Activated CD4-positive, CD25-positive, alpha-beta regulatory T cell treated with anti-CD3 and anti-CD28 coated beads, Interleukin-2, amount 50 U/mL, for 72 hours (primary cell): Measurements from ENCODE around the gene HMCN2.

Experiments used
- DNase-seq: peaks from one replicate; pipeline ENCODE4 v3.0.0; 2021

The HMCN2 gene

GRCh38 chr9:130309689-130310455, 44.3 kb downstream of the HMCN2 start:
- DNase-seq: no peak

DNA sequence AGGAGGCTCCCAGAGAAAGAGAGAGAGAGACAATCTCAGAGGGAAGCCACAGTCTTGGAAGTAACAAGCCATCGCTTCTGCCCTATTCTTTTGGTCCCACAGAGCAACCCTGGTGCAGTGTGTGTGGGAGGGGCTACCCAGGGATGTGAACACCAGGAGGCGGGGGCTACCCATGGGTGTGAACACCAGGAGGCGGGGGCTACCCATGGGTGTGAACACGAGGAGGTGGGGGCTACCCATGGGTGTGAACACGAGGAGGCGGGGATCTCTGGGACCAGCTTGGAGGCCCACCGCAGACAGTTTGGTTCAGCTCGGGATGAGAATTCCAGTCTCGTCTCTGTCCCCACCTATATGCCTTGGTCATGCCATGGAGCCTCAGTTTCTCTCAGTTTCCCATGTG, 44.9 kb downstream of the HMCN2 start:
- DNase-seq: no peak

DNA sequence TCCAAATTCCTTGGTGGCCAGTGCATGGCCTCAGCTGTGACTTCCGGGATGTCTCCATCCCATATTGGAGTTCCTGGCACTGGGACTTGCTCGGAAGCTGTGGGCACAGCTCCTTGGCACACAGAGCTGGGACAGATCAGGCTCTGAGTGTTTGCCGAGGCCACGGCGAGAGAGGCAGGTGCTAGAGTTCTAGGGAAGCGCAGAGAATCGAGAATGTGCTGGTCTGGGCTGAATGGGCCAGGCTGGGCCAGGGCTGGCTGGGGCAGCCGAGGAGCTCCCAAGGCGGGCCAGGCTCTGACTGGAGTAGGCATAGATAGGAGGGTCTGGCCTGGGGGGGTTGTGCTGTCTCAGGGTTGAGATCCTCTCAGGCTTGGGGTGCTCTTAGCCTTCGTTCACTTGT, 45.4 kb downstream of the HMCN2 start:
- no peak for DNase-seq

DNA sequence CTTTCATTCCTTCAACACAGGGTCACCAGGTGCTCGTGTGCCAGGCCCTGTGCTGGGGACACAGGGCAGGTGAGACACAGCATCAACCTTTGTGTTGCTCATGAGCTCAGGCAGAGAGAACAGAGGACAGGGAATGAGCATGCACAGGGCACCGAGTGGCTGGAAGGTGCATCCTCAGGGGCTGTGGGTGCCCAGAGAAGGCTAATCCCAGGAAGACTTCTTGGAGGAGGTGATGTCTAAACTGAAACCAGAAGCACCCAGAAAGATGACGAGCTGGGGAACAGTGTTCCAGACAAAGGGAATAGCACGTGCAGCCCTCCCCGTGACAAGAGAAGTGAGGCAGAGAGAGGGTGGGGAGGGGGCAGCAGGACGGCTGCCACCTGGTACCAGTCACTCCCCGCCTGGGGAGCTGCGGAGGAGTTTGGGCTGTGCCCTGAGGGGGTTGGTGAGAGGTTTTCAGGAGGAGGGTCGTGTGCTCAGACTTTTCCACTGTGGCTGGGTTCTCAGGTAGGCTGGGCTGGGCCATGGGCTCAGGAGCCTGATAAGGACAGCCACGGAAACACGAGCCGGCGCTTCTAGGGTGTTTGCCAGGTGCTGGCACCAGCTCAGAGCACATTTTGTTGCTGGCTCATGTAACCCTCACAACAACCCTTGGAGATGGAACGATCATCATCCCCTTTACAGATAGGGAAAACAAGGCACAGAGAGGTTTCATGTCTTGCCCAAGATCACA, 46.0 kb downstream of the HMCN2 start:
- no peak for DNase-seq

DNA sequence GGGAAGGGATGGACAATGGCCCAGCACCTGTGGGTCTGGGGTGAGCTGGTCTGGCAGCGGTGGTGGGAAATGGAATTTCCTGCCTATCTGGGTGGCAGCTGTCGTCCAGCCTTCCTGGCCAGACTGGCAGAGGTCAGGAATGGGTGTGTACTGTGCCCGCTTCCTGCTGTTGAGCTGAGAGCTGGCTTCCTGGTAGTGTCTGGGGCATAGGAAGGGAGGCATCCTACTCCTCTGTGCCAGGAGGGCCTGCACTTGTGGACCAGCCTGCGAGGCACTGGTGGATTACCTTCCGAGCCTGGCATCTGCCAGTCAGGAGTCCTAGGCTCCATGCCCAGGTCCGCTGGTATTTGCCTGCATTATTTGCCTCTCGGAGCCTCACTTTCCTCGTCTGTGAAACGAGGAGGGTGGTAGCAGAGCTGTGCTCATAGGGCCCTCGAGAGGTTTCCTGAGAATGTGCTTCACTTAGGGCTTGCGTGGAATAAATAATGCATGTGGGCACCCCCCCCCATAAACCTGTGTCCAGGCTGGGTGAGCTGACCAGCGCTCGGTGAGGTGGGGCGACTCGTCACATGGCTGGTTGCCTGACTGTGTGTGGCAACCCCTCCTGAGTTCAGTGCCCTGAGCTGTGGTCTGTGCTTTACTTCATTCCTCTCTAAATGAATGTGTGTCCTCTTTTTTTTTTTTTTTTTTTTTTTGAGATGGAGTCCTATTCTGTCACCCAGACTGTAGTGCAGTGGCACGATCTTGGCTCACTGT, 47.7 kb downstream of the HMCN2 start:
- no peak for DNase-seq

DNA sequence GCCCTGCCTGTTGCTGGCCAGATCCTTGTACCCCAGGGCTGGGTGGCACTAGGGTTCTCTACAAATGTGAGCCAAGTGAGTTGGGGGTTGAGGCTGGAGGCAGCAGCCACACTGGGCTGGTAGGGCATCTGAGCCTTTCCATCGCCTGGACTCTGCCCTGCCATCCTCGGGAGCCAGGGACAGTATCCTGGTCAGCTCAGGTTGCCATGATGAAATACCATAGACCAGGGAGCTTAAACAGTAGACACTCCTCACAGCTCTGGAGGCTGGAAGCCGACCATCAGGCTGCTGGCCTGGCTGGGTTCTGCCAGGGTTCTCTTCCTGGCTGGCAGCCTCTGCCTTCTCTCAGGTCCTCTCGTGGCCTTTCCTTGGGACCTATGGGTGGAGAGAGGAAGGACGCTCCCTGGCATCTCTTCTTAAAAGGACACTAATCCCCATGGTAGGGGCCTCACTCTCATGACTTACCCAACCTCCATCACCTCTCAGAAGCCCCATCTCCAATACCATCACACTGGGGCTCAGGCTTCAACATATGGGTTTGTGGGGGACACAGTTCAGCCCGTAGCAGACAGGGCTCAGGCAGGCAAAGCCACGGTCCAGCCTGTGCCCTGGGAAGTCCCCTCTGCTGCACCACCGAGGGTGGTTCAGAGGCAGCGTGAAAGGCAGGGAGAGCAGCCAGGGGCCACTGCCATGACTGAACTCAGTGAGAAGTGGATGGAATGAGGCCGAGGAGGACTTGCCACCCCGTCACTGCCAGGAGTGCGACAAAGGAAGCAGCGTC, 50.1 kb downstream of the HMCN2 start:
- no peak for DNase-seq

GRCh38 chr9:130316430-130316829, 50.9 kb downstream of the HMCN2 start:
- no peak for DNase-seq

DNA sequence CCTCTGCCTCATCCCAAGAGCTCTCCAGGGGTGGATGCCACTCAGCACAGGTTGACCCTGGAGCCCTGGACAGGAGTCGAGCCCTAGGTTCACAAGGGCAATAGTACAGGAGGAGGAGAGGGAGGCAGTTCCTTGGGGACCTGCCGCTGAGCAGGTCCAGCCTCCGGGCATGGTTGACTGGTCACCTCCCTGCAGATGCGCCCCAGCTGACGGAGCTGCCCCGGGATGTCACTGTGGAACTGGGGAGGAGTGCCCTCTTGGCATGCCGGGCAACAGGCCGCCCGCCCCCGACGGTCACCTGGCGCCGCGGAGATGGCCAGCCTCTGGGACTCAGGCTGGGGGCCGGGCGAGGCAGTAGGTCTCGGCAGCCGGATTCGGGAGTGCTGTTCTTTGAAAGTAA, 53.7 kb downstream of the HMCN2 start:
- no peak for DNase-seq

DNA sequence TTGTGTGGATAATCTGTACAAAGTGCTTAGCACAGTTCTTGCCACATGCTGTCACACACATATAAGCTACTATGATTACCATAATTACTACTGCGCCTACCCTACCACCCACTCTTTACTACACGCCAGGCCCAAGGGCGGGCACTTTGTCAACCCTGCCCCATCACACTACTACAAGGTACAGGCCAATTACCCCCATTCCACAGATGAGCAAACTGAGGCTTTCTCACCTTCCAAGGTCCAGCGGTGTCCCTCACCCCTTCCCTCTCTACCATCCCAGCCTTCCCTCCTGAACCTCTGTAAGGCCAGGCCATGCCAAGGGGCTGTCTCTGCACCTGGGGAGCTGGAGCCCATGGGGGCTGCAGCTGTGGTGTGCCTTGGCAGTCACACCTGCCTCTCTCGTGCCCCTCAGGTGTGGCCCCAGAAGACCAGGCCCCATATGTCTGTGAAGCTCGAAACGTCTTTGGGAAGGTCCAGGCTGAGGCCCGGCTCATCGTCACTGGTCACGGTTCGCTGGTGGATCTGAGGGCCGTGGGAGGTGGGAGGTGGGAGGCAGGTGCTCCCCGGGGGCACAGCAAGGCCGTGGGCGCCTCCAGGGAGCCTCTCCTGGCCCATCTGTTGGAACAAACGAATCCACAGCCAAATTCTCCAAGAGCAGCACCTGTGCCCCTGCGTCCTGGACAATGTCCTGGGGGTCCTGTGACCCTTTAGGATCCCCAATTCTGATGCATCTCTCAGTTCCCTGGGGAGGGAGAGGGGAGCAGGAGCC, 54.6 kb downstream of the HMCN2 start:
- DNase-seq: no peak

DNA sequence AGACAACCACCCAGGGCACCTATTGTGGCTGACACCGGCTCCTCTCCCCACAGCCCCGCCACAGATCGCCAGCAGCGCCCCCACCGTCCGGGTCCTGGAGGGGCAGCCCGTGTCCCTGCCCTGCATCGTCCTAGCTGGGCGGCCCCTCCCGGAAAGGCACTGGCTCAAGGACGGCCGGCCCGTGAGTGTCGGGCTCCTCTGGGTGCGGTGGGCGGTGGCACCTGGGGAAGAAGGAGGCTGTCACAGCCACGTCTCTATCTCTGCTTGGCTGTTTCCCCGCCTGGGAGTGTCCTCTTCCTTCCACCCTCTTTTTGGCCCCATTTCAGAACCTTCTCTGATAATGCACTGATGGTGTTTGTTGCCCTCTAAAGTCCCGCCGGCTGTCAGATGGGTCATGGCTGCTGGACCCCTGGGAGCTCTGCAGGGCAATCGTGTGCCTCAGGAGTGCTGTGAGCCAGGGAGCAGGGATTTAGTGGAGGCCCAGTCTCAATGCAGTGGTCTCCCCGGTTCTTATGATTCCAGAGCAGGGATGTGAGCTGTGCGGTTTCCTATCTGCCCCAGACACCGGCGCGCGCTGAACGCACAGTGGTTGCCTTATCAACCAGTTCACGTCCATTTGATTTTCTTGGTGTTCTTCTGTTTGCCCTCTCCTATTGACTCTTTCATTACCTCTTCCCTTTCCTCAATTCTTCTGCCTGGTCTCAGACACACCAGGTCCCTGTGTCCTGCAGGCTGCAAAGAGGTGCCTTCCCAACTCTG, 55.3 kb downstream of the HMCN2 start:
- no peak for DNase-seq

DNA sequence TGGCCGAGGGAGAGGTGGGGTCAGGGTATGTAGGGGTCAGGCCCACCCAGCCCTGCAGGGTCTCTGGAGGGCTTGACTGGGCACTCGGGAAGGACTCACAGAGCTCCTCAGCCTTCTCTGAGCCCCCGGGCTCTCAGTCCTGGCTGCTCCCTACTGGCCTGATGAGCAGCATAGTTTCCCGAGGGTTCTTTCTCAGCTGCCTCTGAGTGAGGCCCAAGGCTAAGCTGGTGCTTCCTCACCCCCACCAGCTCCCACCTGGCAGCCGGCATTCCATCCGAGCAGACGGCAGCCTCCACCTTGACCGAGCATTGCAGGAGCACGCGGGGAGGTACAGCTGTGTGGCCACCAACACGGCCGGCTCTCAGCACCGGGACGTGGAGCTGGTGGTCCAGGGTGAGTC, 56.0 kb downstream of the HMCN2 start:
- DNase-seq: no peak

- DNase-seq: no peak
Observed at GRCh38 chr9:130323051-130323745, 57.6 kb downstream of the HMCN2 start.

DNA sequence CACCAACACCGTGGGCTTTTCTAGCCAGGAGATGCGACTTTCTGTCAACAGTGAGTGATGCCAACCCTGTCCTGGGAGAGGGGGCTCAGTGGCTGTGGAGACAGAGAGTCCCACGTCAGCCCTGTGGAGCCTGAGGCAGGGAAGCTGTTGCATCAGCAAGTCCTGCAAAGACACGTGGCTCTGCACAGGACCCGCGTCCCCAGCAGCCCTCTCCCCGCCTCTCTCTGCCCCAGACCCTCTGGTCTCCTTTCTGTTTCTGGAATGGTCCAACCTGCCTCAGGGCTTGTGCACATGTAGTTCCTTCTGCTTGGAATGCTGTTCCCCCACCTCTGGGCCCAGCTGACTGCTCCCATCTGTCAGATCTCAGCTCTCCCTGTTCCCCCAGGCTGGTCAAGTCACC, 60.4 kb downstream of the HMCN2 start:
- no peak for DNase-seq

DNA sequence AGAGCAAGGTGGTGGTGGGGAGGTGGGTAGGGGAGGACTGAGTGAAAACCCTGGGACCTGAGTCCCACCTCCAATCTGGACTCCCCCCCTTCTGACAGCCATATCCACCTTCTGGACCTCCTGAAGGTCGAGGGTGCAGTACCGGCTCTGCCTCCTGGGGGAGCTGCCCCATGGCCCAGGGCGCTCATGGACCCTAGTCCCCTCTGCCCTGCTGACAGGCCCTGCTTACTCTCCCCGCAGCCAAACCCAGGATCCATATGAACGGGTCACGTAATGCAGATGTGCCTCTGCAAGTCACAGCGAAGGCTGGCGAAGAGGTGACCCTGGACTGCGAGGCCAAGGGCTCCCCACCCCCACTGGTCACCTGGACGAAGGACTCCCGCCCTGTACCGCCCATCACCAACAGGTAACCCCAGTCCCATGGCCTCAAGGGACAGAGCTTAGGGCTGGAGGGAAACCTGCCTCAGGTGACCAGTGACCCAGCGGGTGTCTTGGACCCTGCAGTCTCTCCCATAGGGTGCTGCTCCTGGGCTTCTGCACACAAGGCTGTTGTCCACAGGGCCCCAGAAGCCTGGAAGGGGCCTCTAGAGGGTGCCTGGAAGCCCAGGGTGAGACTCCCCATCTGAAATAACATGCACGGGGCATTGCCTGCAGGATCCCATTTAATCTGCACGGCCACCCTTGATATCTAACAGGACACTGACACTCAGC, 61.7 kb downstream of the HMCN2 start:
- no peak for DNase-seq

DNA sequence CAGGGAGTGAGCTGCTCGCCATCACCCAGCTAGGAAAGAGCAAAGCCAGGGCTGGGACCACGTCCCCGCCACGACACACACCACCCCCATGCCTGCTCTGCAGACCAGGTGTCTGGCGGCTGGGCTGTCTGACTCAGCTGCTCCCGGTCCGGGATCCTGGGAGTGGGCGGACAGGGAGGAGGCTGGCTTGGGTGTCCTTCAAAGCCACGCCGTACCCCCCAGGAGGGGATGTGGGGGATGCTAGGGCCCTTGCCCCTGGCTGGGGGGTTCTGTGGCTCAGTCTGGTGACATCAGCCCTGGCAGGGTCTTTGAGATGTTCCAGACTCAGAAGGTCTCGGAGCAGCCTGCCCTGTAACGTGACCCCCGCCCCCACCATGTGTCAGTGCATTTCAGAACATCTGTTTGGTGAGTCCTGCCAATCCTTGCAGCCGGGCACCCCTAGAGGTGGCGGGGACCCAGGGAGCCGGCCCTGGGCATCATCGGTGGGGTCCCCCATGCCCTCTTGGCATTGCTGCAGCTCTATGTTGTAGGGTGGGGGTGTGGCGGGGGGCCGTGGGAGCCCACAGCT, 62.3 kb downstream of the HMCN2 start:
- no peak for DNase-seq

GRCh38 chr9:130328349-130328801, 62.8 kb downstream of the HMCN2 start:
- DNase-seq: no peak

DNA sequence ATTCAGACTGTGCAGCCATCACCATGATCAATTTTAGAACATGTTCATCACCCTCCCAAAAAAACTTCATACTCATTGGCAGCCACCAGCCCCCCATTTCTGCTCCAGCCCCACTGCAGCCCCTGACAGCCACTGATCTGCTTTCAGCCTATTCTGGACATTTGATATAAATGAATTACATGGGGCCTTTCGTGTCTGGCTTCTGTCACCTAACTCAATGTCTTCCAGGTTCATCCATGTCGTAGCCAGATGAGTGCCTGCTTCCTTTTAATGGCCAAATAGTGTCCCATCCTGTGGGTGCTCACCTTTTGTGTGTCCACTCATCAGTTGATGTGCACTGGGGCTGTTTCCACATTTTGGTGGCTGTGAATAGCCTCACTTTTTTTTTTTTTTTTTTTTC, 63.5 kb downstream of the HMCN2 start:
- no peak for DNase-seq

- DNase-seq: no peak
Observed at GRCh38 chr9:130330202-130330862, 64.8 kb downstream of the HMCN2 start.

DNA sequence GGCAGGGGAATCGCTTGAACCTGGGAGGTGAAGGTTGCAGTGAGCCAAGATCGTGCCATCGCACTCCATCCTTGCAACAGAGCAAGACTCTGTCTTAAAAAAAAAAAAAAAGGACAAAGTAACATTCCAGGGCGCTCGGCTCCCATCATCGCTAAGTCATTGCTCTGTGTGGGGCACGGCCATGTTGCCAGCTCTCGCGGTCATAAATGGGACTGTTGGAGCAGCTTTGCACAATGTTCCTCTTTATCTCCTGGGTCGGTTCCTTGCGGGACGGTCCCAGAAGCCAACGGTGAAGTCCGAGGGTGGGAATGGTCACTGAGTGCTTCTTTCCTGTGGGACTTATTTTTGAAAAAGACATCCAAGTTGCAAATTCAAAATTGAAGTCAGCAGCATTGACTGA, 65.5 kb downstream of the HMCN2 start:
- no peak for DNase-seq
